Activated CD8-positive, alpha-beta T cell treated with anti-CD3 and anti-CD28 coated beads for 36 hours (primary cell): ENCODE results near the gene FRG2. TPM values are rescaled to one million over a fixed set of nuclear protein-coding genes. Genes with fewer than 3 reads are reported as not detected.

Experiments
- ATAC-seq: fragments of 200-7000 bp; cut with Tn5 transposase; one replicate; pipeline ENCODE4 v1.10.0; 2021; ENCODE audit warnings: mild to moderate bottlenecking, moderate library complexity
- CTCF ChIA-PET: fragments of 350-600 bp; sonication (Branson Sonifier 250); formaldehyde crosslinking; loops from one replicate; lab custom pipeline; 2021; ENCODE audit warnings: antibody characterized with exemption; lab: Charles Lee
- POLR2A ChIA-PET: fragments of 350-600 bp; sonication (Branson Sonifier 250); formaldehyde crosslinking; loops from one replicate; lab custom pipeline; 2021; ENCODE audit warnings: antibody characterized with exemption; lab: Charles Lee
- DNase-seq: peaks from one replicate; pipeline ENCODE4 v3.0.0-alpha.2; 2020
- H3K27ac Mint-ChIP-seq: one replicate; pipeline ENCODE4 v1.8.0; 2021; ENCODE audit warnings: mild to moderate bottlenecking, mixed read lengths
- H3K27me3 Mint-ChIP-seq: one replicate; pipeline ENCODE4 v1.8.0; 2021; ENCODE audit warnings: mixed read lengths
- H3K36me3 Mint-ChIP-seq: one replicate; pipeline ENCODE4 v1.8.0; 2021; ENCODE audit warnings: low read depth, mixed read lengths
- H3K4me1 Mint-ChIP-seq: one replicate; pipeline ENCODE4 v1.8.0; 2021; ENCODE audit warnings: low read depth, mixed read lengths
- H3K4me3 Mint-ChIP-seq: one replicate; pipeline ENCODE4 v1.8.0; 2021; ENCODE audit warnings: mild to moderate bottlenecking, moderate library complexity, mixed read lengths
- H3K9me3 Mint-ChIP-seq: one replicate; pipeline ENCODE4 v1.8.0; 2021; ENCODE audit warnings: mixed read lengths
- CTCF ChIP-seq: fragments of 200-600 bp; IDR thresholded peaks from one replicate; pipeline ENCODE4 v1.8.0; 2022; ENCODE audit warnings: antibody characterized with exemption, mild to moderate bottlenecking
- intact Hi-C: fragments of 100-400 bp; cut with micrococcal nuclease; formaldehyde crosslinking; loops from one replicate; pipeline ENCODE4 v1.10.0; 2022
- total RNA-seq, 2 experiments: library from RNA; stranded (reverse); gene quantifications; one replicate each; pipeline ENCODE4 v1.2.3, GENCODE V29; 2021

The FRG2 gene
- total RNA-seq, 2 experiments from 2014 or later: not detected

DNA sequence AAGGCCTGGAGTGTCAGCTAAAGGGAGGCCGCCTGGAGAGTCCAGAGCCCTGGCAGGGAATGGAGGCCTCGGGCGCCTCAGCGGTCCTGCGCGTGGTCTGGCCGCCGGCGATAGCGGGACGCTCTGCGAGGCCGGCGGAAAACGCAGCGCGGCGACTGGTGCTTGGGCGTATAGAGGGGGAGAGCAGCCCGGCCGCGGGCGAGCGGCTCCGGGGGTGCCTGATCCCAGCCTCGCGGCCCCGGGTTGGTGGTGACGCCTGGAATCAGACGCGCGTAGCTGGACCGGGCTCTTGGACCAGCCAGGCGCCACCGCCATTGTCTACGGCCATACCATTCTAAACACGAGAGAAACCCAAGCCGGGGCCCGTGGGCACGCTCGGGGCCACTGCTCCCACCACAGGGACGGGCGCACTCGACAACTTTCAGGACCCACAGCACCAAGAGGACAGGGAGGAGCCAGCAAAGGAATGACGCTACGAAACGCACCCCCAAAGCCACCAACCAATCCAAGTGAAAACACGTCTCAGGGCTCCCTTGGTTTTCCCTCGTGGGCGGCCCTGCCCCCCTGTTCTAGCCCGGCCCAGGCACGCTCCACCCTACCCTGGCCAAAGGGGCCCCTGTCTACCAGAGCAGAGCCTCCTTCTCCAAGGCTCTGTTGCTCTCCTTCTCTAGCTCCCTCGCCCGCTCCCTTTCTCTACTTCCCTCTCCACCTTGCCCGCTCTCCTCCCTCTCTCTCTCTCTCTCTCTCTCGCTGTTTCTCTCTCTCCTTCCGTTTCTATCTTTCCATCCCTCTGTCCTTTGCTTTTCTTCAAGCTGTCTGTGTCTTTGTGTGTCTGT, 7.8 kb downstream of the FRG2 start:
- Mint-ChIP-seq H3K27ac (no peak overlapping the region), H3K4me3 (peak overlapping the region; percentile 11), H3K27me3 (peaks cover 56% of the 10 kb centered on the region), H3K36me3 (peaks cover 6% of the 10 kb centered on the region), H3K4me1 (peaks cover 33% of the 10 kb centered on the region), H3K9me3 (no peaks in the 10 kb centered on the region)
- no peak for TF ChIP-seq CTCF
- ATAC-seq: no peak
- POLR2A ChIA-PET: no interaction called here
- CTCF ChIA-PET: no interaction called here
- no peak for DNase-seq
- intact Hi-C loops: no loop called here

DNA sequence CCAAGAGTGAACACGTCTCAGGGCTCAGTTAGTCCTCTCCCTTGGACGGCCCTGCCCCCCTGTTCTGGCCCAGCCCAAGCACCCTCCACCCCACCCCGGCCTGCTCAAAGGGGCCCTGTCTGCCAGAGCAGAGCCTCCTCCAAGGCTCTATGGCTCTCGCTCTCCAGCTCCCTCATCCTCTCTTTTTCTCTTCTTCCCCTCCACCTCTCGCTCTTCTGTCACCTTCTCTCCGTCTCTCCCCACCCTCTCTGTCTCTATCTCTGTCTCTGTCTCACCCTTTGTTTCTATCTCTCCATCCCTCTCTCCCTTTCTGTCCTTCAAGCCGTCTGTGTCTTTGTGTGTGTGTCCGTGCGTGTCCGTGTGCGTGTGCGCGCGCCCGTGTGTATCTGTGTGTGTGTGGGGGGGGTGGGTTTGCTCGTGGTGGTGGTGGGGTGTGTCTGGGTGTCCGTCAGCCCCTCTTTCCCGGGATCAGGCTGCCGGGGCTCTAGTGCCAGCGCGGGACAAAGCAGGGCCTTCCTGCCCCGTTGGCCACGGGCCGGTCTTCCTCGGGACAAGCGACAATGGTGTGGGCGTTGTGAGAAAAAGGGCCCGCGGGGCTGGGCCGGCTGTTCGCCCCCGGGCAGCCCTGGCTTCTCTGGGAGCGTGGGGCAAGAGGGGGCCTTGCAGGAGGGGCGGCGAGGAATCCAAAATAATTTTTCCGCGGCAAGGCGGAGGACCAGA, 8.7 kb downstream of the FRG2 start:
- H3K4me1 Mint-ChIP-seq: peaks cover 33% of the 10 kb centered on the region
- H3K36me3 Mint-ChIP-seq: peaks cover 6% of the 10 kb centered on the region
- DNase-seq (no peak), ATAC-seq (no peak)
- intact Hi-C loops: no loop called here
- CTCF ChIA-PET: no interaction called here
- peaks cover 61% of the 10 kb centered on the region for H3K27me3 Mint-ChIP-seq
- no peak overlapping the region for H3K4me3 Mint-ChIP-seq
- no peaks in the 10 kb centered on the region for H3K9me3 Mint-ChIP-seq
- POLR2A ChIA-PET: no interaction called here
- TF ChIP-seq CTCF: no peak
- H3K27ac Mint-ChIP-seq: no peak overlapping the region

DNA sequence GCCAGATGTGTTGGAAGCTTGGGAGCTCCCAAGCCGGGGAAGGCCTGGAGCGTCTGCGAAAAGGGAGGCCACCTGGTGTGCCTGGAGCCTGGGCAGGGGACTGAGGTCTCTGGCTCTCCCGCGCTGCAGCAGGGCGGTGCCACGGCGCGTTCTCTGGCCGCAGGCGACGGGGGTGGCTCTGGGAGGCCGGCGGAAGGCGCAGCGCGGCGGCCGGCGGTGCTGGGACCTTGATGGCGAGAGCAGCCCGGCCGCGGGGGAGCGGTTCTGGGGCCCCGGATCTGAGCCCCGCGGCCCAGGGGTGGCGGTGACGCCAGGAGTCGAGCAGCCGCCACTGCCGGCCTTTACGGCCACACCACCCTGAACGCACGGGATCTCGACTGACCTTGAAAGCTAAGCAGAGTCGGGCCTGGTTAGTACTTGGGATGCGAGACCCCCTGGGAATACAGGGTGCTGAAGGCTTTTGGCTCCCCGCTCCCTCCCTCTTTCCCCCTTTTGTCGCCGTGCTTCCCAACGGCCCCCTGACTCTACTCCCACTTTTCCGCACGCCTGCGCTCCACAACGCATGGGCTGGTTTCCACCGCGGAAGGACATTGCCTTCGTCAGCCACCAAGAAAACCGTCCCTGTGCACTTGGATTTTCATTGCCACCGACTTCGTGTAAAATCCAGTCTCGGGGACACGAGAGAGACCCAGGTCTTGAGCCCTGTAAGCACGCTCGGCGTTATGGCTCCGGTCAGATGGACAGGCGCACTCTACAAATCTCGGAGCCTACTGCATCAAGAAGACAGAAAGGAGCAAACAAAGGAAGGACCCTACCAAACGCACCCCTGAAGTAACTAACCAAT, 9.5 kb downstream of the FRG2 start:
- DNase-seq (no peak), ATAC-seq (no peak)
- H3K27me3 Mint-ChIP-seq: peaks cover 62% of the 10 kb centered on the region
- POLR2A ChIA-PET: no interaction called here
- H3K36me3 Mint-ChIP-seq: peaks cover 6% of the 10 kb centered on the region
- CTCF ChIA-PET: no interaction called here
- H3K4me1 Mint-ChIP-seq: peaks cover 31% of the 10 kb centered on the region
- H3K27ac Mint-ChIP-seq: no peak overlapping the region
- no peak for TF ChIP-seq CTCF
- no peak overlapping the region for H3K4me3 Mint-ChIP-seq
- peaks cover 1% of the 10 kb centered on the region for H3K9me3 Mint-ChIP-seq
- intact Hi-C loops: no loop called here

DNA sequence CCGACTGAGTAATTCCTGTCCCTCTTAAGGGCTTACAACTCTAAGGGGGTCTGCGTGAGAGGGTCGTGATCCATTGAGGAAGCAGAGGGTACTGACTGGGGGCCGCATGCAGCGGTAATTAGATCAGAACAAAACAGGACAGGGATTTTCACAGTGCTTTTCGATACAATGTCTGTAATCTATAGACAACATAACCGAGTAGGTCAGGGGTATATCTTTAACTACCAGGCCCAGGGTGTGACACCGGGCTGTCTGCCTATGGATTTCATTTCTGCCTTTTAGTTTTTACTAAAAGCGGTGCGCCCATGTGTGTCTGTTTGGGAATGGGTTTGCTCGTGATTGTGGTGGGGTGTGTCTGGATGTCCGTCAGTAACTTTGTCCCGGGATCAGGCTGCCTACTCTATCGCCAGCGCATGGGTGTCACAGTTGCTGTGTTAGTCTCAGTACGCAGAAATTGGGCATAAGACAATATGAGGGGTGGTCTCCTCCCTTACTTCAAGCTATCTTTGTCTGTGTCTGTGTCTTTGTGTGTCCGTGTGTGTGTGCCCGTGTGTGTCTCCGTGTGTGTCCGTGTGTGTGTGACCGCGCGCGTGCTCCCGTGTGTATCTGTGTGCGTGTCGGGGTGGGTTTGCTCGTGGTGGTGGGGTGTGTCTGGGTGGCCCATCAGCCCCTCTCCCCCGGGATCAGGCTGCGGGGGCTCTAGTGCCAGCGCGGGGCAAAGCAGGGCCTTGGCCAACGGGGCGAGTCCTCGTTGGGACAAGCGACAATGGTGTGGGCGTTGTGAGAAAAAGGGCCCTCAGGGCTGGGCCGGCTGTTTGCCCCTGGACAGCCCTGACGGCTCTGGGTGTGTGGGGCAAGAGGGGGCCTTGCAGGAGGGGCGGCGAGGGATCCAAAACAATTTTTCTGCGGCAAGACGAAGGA, 10.4 kb downstream of the FRG2 start:
- intact Hi-C loops: no loop called here
- POLR2A ChIA-PET: no interaction called here
- Mint-ChIP-seq H3K27ac (no peak overlapping the region), H3K4me1 (peaks cover 31% of the 10 kb centered on the region), H3K27me3 (peaks cover 63% of the 10 kb centered on the region), H3K9me3 (peaks cover 1% of the 10 kb centered on the region), H3K36me3 (peaks cover 6% of the 10 kb centered on the region), H3K4me3 (no peak overlapping the region)
- CTCF ChIA-PET: no interaction called here
- DNase-seq (no peak), ATAC-seq (no peak)
- TF ChIP-seq CTCF: no peak
